ENCODE data around the gene KCTD2. TPM values are rescaled to one million over a fixed set of nuclear protein-coding genes. Genes with fewer than 3 reads are reported as not detected.
"Not testable (repeated sequence)": the region's sequence is repeated elsewhere in the genome, so short reads cannot be mapped to it uniquely, and the experiment has no call there.

Gene KCTD2
- total RNA-seq, 5 donors from 2014 or later (not counting 1 experiment from before 2014, with no cell fraction given), result 22.0 to 32.8 (median 29.0) TPM

DNA sequence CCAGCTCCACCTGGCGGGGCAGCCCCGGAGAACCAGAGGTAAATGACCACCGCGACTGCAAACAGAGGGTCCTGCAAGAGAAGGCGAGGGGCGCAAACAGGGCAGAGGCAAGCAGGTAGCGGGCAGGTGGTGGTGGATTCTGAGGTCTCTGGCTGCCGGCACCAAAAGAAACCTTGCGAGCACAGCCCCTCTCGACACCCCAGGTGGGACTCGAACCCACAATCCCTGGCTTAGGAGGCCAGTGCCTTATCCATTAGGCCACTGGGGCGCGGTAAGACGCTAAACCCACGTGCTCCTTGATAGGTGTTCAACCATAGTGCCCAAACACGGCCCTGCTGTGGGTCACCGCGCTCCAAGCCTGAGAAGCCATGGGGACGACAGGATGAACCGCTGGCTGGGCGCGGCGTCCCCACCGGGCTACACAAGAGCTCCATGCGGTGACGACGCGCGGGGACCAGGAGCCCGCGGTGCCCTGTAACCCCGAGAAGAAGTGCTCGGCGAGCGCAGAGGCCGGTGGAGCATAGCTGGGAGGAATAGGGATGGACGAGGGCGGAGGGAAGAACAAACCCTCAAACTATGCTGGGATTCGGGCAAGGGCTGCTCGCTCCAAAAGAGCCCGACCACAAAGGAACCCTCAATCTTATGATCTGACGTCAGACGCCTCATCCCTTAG is 12.7 kb upstream of the KCTD2 start:
- Mint-ChIP-seq H3K27me3 (peaks cover 0 to 3% of the 10 kb centered on the region in 2 donors), H3K9me3 (peaks cover 0 to 4% (median 3%) of the 10 kb centered on the region in 3 donors), H3K4me1 (peaks cover 54 to 59% (median 57%) of the 10 kb centered on the region in 3 donors), H3K36me3 (peaks cover 9% of the 10 kb centered on the region), H3K27ac (peak overlapping the region; percentile 97 to 100), H3K4me3 (peak overlapping the region; percentile 69 to 88 (median 86))
- peaks cover 0 to 11% of the 10 kb centered on the region in 2 donors for H3K36me3 ChIP-seq (ENCODE audit: control insufficient read depth in 2 of 2, extremely low read depth in 1 of 2, insufficient read depth in 1 of 2, low read length in 1 of 2)
- WGBS (ENCODE audit: insufficient coverage), result 1% methylated on average over 40 of the region's 43 CpGs
- peak; percentile 11 to 32 (median 23) for ATAC-seq (replicated peaks in 1 of 4)
- DNase-seq, result peak; percentile 61 to 82 (median 74)
- H3K9me3 ChIP-seq, result no peaks in the 10 kb centered on the region
- peak overlapping the region; percentile 82 for H3K27ac ChIP-seq (ENCODE audit: low read length)
- H3K4me3 ChIP-seq (ENCODE audit: control insufficient read depth in 1 of 2, extremely low read depth in 1 of 2, low read length in 1 of 2), result peak overlapping the region; percentile 67 to 82
- peaks cover 0 to 6% of the 10 kb centered on the region in 2 experiments for H3K27me3 ChIP-seq (replicated peaks in 1 of 2; ENCODE audit: control insufficient read depth in 2 of 2, extremely low read depth in 1 of 2, insufficient read depth in 2 of 2, low read length in 1 of 2)
- POLR2A ChIA-PET, result no interaction called here
- CTCF ChIA-PET, result interaction anchor here in 1 of 2 donors (0.6 to 0.9 kb wide), 2 partner anchors 72 to 156 kb away, joined by 3 to 4 read pairs; no protein-coding TSS in a partner anchor
- H3K4me1 ChIP-seq (ENCODE audit: control insufficient read depth in 1 of 2, extremely low read depth in 1 of 2, insufficient read depth in 2 of 2, low read length in 2 of 2), result peaks cover 6 to 53% of the 10 kb centered on the region in 2 experiments

- ChIA-PET POLR2A (no interaction called here), CTCF (interaction anchor here in 1 of 2 donors (0.6 to 1.2 kb wide), 7 partner anchors 20 to 234 kb away, joined by 3 to 6 read pairs (median 3); partner anchors contain the start of genes MIF4GD and MRPL58)
- Mint-ChIP-seq H3K27me3 (peaks cover 0 to 3% of the 10 kb centered on the region in 2 donors), H3K27ac (peak overlapping the region; percentile 97 to 100), H3K9me3 (no peaks in the 10 kb centered on the region), H3K36me3 (peaks cover 19% of the 10 kb centered on the region), H3K4me1 (peaks cover 54 to 55% (median 55%) of the 10 kb centered on the region in 3 donors), H3K4me3 (peak overlapping the region; percentile 69 to 81 (median 72))
- peaks cover 0 to 6% of the 10 kb centered on the region in 2 experiments for H3K27me3 ChIP-seq (replicated peaks in 1 of 2; ENCODE audit: control insufficient read depth in 2 of 2, extremely low read depth in 1 of 2, insufficient read depth in 2 of 2, low read length in 1 of 2)
- H3K27ac ChIP-seq (ENCODE audit: low read length), result peak overlapping the region; percentile 86
- 39% methylated on average over 15 of the region's 27 CpGs for WGBS (ENCODE audit: insufficient coverage)
- peak; percentile 76 to 98 (median 93) for DNase-seq
- H3K4me3 ChIP-seq (ENCODE audit: control insufficient read depth in 1 of 2, extremely low read depth in 1 of 2, low read length in 1 of 2), result peak overlapping the region; percentile 16 to 46
- no peaks in the 10 kb centered on the region for H3K9me3 ChIP-seq
- peaks cover 11 to 35% of the 10 kb centered on the region in 2 donors for H3K36me3 ChIP-seq (ENCODE audit: control insufficient read depth in 2 of 2, extremely low read depth in 1 of 2, insufficient read depth in 1 of 2, low read length in 1 of 2)
- H3K4me1 ChIP-seq (ENCODE audit: control insufficient read depth in 1 of 2, extremely low read depth in 1 of 2, insufficient read depth in 2 of 2, low read length in 2 of 2), result peaks cover 6 to 53% of the 10 kb centered on the region in 2 experiments
- ATAC-seq (replicated peaks in 1 of 4), result peak; percentile 84 to 90 (median 88)
Measured at GRCh38 chr17:75036643-75037268, 10.3 kb upstream of the KCTD2 start.

DNA sequence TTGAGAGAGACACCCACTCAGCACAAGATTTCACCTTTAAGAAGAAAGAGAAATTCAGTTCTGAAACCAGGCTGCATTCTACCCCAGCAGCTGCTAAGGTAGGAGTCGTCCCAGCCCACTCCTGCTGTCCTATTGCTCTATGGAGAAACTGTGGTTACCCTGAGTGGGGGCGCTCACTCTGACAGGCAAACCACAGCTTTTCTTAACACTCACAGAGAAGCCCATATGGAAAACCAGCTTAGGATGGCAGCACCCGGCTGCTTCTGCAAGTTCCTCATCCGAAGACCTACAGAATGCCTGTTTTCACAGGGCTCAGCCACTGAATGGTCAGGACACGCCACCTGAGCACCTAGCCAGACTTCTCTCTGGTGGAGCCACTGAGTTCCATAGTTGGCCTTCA is 7.8 kb upstream of the KCTD2 start:
- Mint-ChIP-seq H3K27ac (peak overlapping the region in 1 of 2 donors; percentile 3), H3K4me3 (no peak overlapping the region), H3K27me3 (peaks cover 0 to 3% of the 10 kb centered on the region in 2 donors), H3K36me3 (peaks cover 23% of the 10 kb centered on the region), H3K4me1 (peaks cover 33 to 41% (median 38%) of the 10 kb centered on the region in 3 donors), H3K9me3 (no peaks in the 10 kb centered on the region)
- ChIA-PET POLR2A (no interaction called here), CTCF (no interaction called here)
- no peak overlapping the region for H3K27ac ChIP-seq (ENCODE audit: low read length)
- no peak overlapping the region for H3K4me3 ChIP-seq (ENCODE audit: control insufficient read depth in 1 of 2, extremely low read depth in 1 of 2, low read length in 1 of 2)
- DNase-seq (no peak), ATAC-seq (replicated peaks in 1 of 4) (no peak)
- H3K9me3 ChIP-seq, result no peaks in the 10 kb centered on the region
- H3K36me3 ChIP-seq (ENCODE audit: control insufficient read depth in 2 of 2, extremely low read depth in 1 of 2, insufficient read depth in 1 of 2, low read length in 1 of 2), result peaks cover 12 to 38% of the 10 kb centered on the region in 2 donors
- peaks cover 0 to 6% of the 10 kb centered on the region in 2 experiments for H3K27me3 ChIP-seq (replicated peaks in 1 of 2; ENCODE audit: control insufficient read depth in 2 of 2, extremely low read depth in 1 of 2, insufficient read depth in 2 of 2, low read length in 1 of 2)
- peaks cover 6 to 30% of the 10 kb centered on the region in 2 experiments for H3K4me1 ChIP-seq (ENCODE audit: control insufficient read depth in 1 of 2, extremely low read depth in 1 of 2, insufficient read depth in 2 of 2, low read length in 2 of 2)
- 86% methylated on average over 5 of the region's 5 CpGs for WGBS (ENCODE audit: insufficient coverage)

DNA sequence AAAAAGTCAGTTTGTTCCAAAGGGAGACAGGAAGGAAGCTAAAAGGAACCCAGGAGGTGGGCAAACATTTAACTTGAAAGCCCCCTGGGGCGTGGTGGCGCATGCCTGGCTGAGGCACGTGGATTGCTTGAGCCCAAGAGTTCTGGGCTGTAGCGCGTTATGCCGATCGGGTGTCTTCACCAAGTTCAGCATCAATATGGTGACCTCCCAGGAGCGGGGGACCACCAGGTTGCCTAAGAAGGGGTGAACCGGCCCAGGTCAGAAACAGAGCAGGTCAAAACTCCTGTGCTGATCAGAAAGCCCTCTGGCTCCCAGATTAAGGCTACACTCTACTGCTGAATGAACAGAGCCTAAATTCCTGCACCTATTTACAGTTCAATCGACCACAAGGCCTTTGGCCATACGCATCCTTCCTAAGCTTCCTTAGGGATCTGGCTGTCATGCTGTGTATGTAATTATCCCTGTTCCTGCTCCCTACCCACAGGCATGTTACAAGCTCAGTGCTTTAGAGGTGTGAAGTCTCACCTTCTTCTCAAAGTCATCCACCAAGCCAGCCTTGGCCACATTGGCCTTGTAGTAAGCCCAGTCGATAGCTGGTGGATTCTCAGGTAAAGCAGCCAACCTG is 5.3 kb upstream of the KCTD2 start:
- Histone ChIP-seq H3K9me3 (no peaks in the 10 kb centered on the region), H3K4me1 (ENCODE audit: control insufficient read depth in 1 of 2, extremely low read depth in 1 of 2, insufficient read depth in 2 of 2, low read length in 2 of 2) (peaks cover 3 to 15% of the 10 kb centered on the region in 2 experiments), H3K27me3 (replicated peaks in 1 of 2; ENCODE audit: control insufficient read depth in 2 of 2, extremely low read depth in 1 of 2, insufficient read depth in 2 of 2, low read length in 1 of 2) (no peaks in the 10 kb centered on the region), H3K4me3 (ENCODE audit: control insufficient read depth in 1 of 2, extremely low read depth in 1 of 2, low read length in 1 of 2) (no peak overlapping the region), H3K36me3 (ENCODE audit: control insufficient read depth in 2 of 2, extremely low read depth in 1 of 2, insufficient read depth in 1 of 2, low read length in 1 of 2) (peaks cover 12 to 38% of the 10 kb centered on the region in 2 donors), H3K27ac (ENCODE audit: low read length) (no peak overlapping the region)
- H3K9me3 Mint-ChIP-seq, result no peaks in the 10 kb centered on the region
- no peak overlapping the region for H3K4me3 Mint-ChIP-seq
- ATAC-seq (replicated peaks in 1 of 4), result no peak
- no peak for DNase-seq
- POLR2A ChIA-PET, result interaction anchor here in 1 of 2 donors (0.7 kb wide), 1 partner anchor 10 kb away, joined by 9 read pairs; no protein-coding TSS in a partner anchor
- H3K27me3 Mint-ChIP-seq, result no peaks in the 10 kb centered on the region
- 99% methylated on average over 9 of the region's 12 CpGs for WGBS (ENCODE audit: insufficient coverage)
- peaks cover 28 to 34% (median 33%) of the 10 kb centered on the region in 3 donors for H3K4me1 Mint-ChIP-seq
- peaks cover 23% of the 10 kb centered on the region for H3K36me3 Mint-ChIP-seq
- CTCF ChIA-PET, result interaction anchor here in 1 of 2 donors (0.6 kb wide), 1 partner anchor 81 kb away, joined by 7 read pairs; no protein-coding TSS in a partner anchor
- peak overlapping the region; percentile 23 to 36 for H3K27ac Mint-ChIP-seq

GRCh38 chr17:75043789-75044188 is 3.2 kb upstream of the KCTD2 start:
- H3K36me3 ChIP-seq (ENCODE audit: control insufficient read depth in 2 of 2, extremely low read depth in 1 of 2, insufficient read depth in 1 of 2, low read length in 1 of 2), result peaks cover 12 to 33% of the 10 kb centered on the region in 2 donors
- H3K27ac ChIP-seq (ENCODE audit: low read length); H3K4me3 ChIP-seq (ENCODE audit: control insufficient read depth in 1 of 2, extremely low read depth in 1 of 2, low read length in 1 of 2); H3K9me3 ChIP-seq; H3K27me3 ChIP-seq (replicated peaks in 1 of 2; ENCODE audit: control insufficient read depth in 2 of 2, extremely low read depth in 1 of 2, insufficient read depth in 2 of 2, low read length in 1 of 2); DNase-seq; POLR2A ChIA-PET; H3K4me3 Mint-ChIP-seq; H3K9me3 Mint-ChIP-seq; H3K27me3 Mint-ChIP-seq; ATAC-seq (replicated peaks in 1 of 4); H3K27ac Mint-ChIP-seq: not testable (repeated sequence)
- Mint-ChIP-seq H3K36me3 (peaks cover 17% of the 10 kb centered on the region), H3K4me1 (peaks cover 35 to 39% (median 37%) of the 10 kb centered on the region in 3 donors)
- WGBS (ENCODE audit: insufficient coverage), result 58% methylated on average over 2 of the region's 5 CpGs
- H3K4me1 ChIP-seq (ENCODE audit: control insufficient read depth in 1 of 2, extremely low read depth in 1 of 2, insufficient read depth in 2 of 2, low read length in 2 of 2), result peaks cover 3 to 23% of the 10 kb centered on the region in 2 experiments
- CTCF ChIA-PET, result interaction anchor here in 1 of 2 donors (0.6 kb wide), 1 partner anchor 127 kb away, joined by 3 read pairs; no protein-coding TSS in a partner anchor

- Mint-ChIP-seq H3K27me3 (no peaks in the 10 kb centered on the region), H3K36me3 (peaks cover 12% of the 10 kb centered on the region), H3K27ac (no peak overlapping the region), H3K4me3 (peak overlapping the region; percentile 43 to 96 (median 55)), H3K9me3 (no peaks in the 10 kb centered on the region), H3K4me1 (peaks cover 42 to 48% (median 44%) of the 10 kb centered on the region in 3 donors)
- no peak overlapping the region for H3K4me3 ChIP-seq (ENCODE audit: control insufficient read depth in 1 of 2, extremely low read depth in 1 of 2, low read length in 1 of 2)
- CTCF ChIA-PET, result no interaction called here
- no peaks in the 10 kb centered on the region for H3K27me3 ChIP-seq (replicated peaks in 1 of 2; ENCODE audit: control insufficient read depth in 2 of 2, extremely low read depth in 1 of 2, insufficient read depth in 2 of 2, low read length in 1 of 2)
- DNase-seq (no peak), ATAC-seq (replicated peaks in 1 of 4) (no peak)
- POLR2A ChIA-PET, result no interaction called here
- WGBS (ENCODE audit: insufficient coverage), result no CpG with 5 or more reads among the region's 7 CpGs
- H3K36me3 ChIP-seq (ENCODE audit: control insufficient read depth in 2 of 2, extremely low read depth in 1 of 2, insufficient read depth in 1 of 2, low read length in 1 of 2), result peaks cover 12 to 23% of the 10 kb centered on the region in 2 donors
- H3K4me1 ChIP-seq (ENCODE audit: control insufficient read depth in 1 of 2, extremely low read depth in 1 of 2, insufficient read depth in 2 of 2, low read length in 2 of 2), result peaks cover 3 to 23% of the 10 kb centered on the region in 2 experiments
- H3K9me3 ChIP-seq, result no peaks in the 10 kb centered on the region
- H3K27ac ChIP-seq (ENCODE audit: low read length), result no peak overlapping the region
Measured at GRCh38 chr17:75044716-75045115, 2.3 kb upstream of the KCTD2 start.
